Ovary (tissue), 3 donors: ENCODE data around the gene MED15.

Experiments used
- CTCF ChIP-seq, 3 donors: fragments of 450-650 bp in 2 of 3; fragments of 200-600 bp in 1 of 3; IDR thresholded peaks; one replicate each; pipeline versions ENCODE4 v1.5.1 to v1.8.0; 2016 to 2022; ENCODE audit warnings: antibody characterized with exemption in 3 of 3, mild to moderate bottlenecking in 1 of 3
- EP300 ChIP-seq: sonication (generic); formaldehyde crosslinking; IDR thresholded peaks from one replicate; pipeline ENCODE4 v1.6.1; 2017; ENCODE audit warnings: antibody characterized with exemption
- POLR2A ChIP-seq: fragments of 450-650 bp; IDR thresholded peaks from one replicate; pipeline ENCODE4 v1.6.1; 2017; ENCODE audit warnings: antibody characterized with exemption, mild to moderate bottlenecking, moderate library complexity
- donor health status: DM: no; HTN: no; CAD: no.

- TF ChIP-seq CTCF (IDR thresholded peaks at IDR 0.05): no peak
- no peak for TF ChIP-seq POLR2A
- TF ChIP-seq EP300: no peak
These were observed 68.5 kb downstream of the MED15 start for GRCh38 chr22:20575724-20576444.
